GOT3 (cell line): ENCODE results near the gene STATH.
"Not testable (repeated sequence)": the region's sequence is repeated elsewhere in the genome, so short reads cannot be mapped to it uniquely, and the experiment has no call there.

Experiments
- DNase-seq: peaks from one replicate; lab custom pipeline; 2025; ENCODE audit warnings: mixed read lengths; lab: John Stamatoyannopoulos, UW

STATH gene, protein sequence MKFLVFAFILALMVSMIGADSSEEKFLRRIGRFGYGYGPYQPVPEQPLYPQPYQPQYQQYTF

GRCh38 chr4:69995526-69996016 lies at the start of gene STATH:
Gene STATH (plus strand): TSS chr4:69995966. CDS start chr4:69998438, 2,472 bp downstream.
- no peak for DNase-seq

DNA sequence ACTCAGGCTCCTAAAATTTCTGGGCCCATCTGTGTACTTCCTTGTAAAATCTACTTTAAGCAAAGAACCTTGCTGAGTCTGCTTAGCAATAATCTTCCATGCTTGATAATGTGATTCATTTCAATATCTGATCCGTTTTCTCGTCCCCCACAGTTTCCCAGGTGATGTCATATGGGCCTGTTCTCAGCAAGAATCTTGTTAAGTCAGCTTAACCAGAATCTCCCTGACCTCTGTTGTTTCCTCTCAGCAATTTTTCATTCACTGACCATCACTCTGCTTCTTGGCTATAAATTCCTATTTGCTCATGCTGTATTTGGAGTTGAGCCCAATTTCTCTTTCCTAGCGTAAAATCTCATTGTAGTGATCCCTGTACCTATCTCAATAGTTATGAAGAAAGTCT lies 44.2 kb upstream of the STATH start:
- DNase-seq, result no peak

GRCh38 chr4:69957209-69957608 lies 38.6 kb upstream of the STATH start:
- no peak for DNase-seq

GRCh38 chr4:69965628-69966027 lies 30.1 kb upstream of the STATH start, which contains the start of gene CSN2:
Gene CSN2 (minus strand): TSS chr4:69965728. CDS start chr4:69960995, 4,733 bp downstream.
- DNase-seq, result no peak

GRCh38 chr4:69970071-69970470 lies 25.7 kb upstream of the STATH start:
- no peak for DNase-seq

DNA sequence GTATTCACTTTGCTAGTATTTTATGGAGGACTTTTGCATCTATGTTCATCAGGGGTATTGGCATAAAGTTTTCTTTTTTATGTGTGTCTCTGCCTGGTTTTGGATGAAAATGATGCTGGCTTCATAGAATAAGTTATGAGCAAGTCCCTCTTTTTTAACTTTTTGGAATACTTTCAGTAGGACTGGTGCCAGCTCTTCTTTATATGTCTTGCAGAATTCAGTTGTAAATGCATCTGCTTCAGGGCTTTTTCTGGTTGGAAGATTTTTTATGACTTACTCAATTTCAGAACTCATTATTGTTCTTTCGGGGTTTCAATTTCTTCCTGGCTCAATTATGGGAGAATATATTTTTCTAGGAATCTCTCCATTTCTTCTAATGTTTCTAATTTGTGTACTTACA lies 21.1 kb upstream of the STATH start:
- DNase-seq, result no peak

GRCh38 chr4:69977582-69977981 lies 18.2 kb upstream of the STATH start:
- no peak for DNase-seq

- no peak for DNase-seq
Measured at GRCh38 chr4:69984030-69984443, 11.7 kb upstream of the STATH start.

- no peak for DNase-seq
Measured at GRCh38 chr4:69986663-69987062, 9.1 kb upstream of the STATH start.

DNA sequence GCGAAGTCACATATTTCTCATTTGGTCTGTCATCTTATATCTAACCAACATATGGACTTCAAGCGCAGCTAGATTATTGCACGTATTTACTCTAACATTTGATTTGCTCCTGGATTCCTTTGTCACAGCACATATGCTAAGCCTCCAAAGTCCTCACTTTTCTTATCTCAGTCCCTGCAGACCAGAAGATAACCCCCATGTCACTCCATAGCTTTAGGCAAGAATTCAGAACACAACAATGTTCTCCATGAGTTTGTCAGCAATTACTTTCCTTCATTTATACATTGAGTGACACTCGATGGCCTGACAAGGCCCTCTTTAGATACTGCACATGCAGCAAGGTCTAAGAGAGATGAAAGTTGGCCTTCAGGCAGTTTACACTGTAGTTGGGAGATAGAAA lies 4.8 kb upstream of the STATH start:
- no peak for DNase-seq

- no peak for DNase-seq
Measured at GRCh38 chr4:69994782-69995181, 984 bp upstream of the STATH start.

DNA sequence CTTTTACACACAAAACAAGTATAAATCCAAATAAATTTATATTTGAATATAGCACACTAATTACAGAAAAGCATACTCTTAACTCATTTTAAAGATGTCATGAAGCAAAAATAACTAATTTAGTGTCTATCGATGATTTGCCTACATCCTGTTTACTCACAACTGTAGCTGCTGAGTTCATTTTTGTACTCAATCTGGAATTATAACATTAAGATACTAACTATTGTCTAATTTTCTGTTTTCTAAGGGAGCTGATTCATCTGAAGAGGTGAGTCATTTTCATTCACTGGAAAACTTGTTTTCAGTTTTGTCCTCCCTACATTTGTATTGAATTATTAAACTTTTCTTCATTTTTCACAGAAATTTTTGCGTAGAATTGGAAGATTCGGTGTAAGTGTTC lies 3.7 kb downstream of the STATH start:
- DNase-seq, result no peak

GRCh38 chr4:70000711-70001110 lies 4.9 kb downstream of the STATH start:
- DNase-seq, result no peak

DNA sequence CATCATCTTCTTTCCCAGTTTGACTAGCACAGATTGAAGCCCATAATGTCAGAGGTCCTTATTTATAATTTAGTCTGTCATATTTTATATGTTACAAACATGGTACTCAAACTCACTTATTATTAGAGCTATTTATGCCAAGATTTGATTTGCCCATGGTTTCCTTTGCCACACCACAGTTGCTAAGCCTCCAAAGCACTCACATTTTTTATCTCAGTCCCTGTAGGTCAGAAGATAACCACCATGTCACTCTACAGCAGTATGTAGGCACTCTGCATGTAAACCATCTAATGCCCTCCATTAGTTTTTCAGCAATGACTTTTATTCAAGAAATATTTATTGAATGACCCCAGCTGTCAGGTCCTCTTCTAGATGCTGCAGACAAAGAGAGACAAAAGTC lies 6.7 kb downstream of the STATH start:
- DNase-seq, result no peak

DNA sequence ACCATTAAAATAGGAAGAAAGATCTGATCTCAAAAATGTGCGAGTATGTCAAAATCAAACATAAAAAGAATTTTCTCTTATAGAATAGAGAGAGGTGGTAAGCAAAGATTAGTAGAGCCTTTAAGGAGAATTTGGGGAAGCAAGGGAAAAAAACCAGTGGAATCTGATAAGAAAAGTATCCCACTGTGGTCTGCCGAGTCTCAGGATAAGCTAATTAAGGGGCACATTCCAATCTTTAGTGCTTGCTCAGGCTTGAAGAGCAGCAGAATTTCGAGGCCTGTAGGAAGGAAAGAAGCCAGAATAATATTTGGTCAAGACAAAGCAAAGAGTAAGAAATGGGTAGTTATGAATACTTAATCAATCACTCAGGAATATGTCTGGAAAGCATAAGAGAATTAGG lies 13.0 kb downstream of the STATH start:
- no peak for DNase-seq

GRCh38 chr4:70019006-70019405 lies 23.2 kb downstream of the STATH start:
- DNase-seq, result not testable (repeated sequence)

GRCh38 chr4:70023218-70023617 lies 27.5 kb downstream of the STATH start:
- DNase-seq, result no peak

DNA sequence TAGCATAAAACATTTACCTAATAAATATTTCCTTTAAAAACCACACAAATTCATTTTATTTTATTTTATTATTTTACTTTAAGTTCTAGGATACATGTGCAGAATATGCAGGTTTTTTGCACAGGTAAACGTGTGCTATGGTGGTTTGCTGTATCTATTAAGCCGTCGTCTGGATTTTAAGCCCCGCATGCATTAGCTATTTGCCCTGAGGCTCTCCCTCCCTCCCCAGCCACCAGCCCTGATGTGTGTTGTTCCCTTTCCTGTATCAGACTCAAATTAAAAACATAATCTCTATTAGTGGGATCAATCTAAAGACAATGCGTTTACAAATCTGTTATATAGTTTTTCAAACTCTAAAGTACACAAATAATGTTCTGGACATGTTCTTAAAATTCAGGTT lies 31.2 kb downstream of the STATH start:
- no peak for DNase-seq

DNA sequence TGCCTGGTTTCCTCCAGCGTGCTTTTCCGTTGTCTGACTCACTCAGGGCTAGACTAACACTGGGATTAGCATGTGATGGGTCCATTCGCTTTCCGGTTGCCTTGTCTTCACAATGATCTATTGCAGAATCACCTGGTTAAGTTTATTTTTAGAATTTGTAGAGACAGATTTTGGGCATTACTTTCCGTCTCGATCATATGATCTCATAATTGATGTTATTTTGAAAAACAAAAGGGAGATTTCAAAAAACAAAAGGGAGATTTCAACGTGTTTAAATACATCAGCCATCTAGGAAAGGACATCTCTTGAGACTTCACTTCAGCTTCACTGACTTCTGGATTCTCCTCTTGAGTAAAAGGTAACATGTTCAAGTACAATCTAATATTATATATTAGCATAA lies 32.4 kb downstream of the STATH start, which contains the start of gene HTN3:
Gene HTN3 (plus strand): TSS at position 301 of the 400 bp plus-strand sequence. CDS start 2,282 bp downstream, outside the sequence.
- DNase-seq, result not testable (repeated sequence)

- DNase-seq, result not testable (repeated sequence)
Measured at GRCh38 chr4:70037559-70037958, 41.8 kb downstream of the STATH start.

GRCh38 chr4:70039928-70040327 lies 44.2 kb downstream of the STATH start:
- not testable (repeated sequence) for DNase-seq

- no peak for DNase-seq
Measured at GRCh38 chr4:70041652-70042286, 46.0 kb downstream of the STATH start.

DNA sequence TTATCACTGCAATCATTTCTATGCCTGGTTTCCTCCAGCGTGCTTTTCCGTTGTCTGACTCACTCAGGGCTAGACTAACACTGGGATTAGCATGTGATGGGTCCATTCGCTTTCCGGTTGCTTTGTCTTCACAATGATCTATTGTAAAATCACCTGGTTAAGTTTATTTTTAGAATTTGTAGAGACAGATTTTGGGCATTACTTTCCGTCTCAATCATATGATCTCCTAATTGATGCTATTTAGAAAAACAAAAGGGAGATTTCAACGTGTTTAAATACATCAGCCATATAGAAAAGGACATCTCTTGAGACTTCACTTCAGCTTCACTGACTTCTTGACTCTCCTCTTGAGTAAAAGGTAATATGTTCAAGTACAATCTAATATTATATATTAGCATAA lies 54.4 kb downstream of the STATH start, which contains the start of gene HTN1:
Gene HTN1 (plus strand): TSS at position 301 of the 400 bp plus-strand sequence. CDS start 2,639 bp downstream, outside the sequence.
- DNase-seq, result not testable (repeated sequence)
